Muscle layer of duodenum (tissue), 2 donors: Measurements from ENCODE around the gene ARMH4.

ENCODE experiments used
- H3K27ac ChIP-seq: one replicate; pipeline ENCODE4 v1.7.0; 2013; ENCODE audit warnings: mild to moderate bottlenecking, low read length
- H3K27me3 ChIP-seq: one replicate; pipeline ENCODE4 v1.7.0; 2013; ENCODE audit warnings: low read depth, mild to moderate bottlenecking, control low read depth, low read length
- H3K36me3 ChIP-seq, 2 donors: one replicate each; pipeline ENCODE4 v1.7.0; 2013; ENCODE audit warnings: low read length in 2 of 2, control low read depth in 1 of 2, mild to moderate bottlenecking in 1 of 2; ENCODE audit not compliant: insufficient read depth in 2 of 2, control insufficient read depth in 1 of 2
- H3K4me1 ChIP-seq, 2 donors: one replicate each; pipeline ENCODE4 v1.7.0; 2013; ENCODE audit warnings: low read length in 2 of 2, mild to moderate bottlenecking in 2 of 2, control low read depth in 1 of 2, moderate library complexity in 1 of 2; ENCODE audit not compliant: insufficient read depth in 2 of 2, control insufficient read depth in 1 of 2
- H3K4me3 ChIP-seq, 2 donors: one replicate each; pipeline ENCODE4 v1.7.0; 2013; ENCODE audit warnings: low read length in 2 of 2, low read depth in 1 of 2, mild to moderate bottlenecking in 1 of 2
- H3K9me3 ChIP-seq, 2 donors: one replicate each; pipeline ENCODE4 v1.7.0; 2013; ENCODE audit warnings: low read length in 2 of 2, control low read depth in 1 of 2, mild to moderate bottlenecking in 1 of 2; ENCODE audit not compliant: control insufficient read depth in 1 of 2
- donor health status: healthy.

The ARMH4 gene

DNA sequence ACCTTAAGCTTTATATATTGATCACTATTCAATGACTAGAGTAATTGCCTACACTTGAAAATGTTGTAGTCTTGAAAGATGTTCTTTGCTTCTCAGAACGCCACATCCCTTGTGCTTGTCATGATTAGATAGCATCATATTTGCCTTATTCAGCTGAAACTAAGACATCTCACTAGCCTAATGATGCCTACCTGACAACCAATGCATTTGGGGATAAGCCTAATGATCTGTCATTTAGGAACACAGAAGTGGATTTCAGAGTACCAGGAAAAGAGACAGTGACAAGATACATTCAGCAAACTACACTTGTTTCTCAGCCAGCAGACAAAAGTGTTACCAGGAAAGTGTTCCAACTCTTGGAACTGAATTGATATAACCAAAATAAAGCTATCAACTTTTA is 83.7 kb downstream of the ARMH4 start:
- no peak overlapping the region for H3K27ac ChIP-seq
- H3K4me3 ChIP-seq = no peak overlapping the region
- no peaks in the 10 kb centered on the region for H3K27me3 ChIP-seq
- no peaks in the 10 kb centered on the region for H3K4me1 ChIP-seq
- H3K9me3 ChIP-seq = no peaks in the 10 kb centered on the region
- H3K36me3 ChIP-seq = no peaks in the 10 kb centered on the region

DNA sequence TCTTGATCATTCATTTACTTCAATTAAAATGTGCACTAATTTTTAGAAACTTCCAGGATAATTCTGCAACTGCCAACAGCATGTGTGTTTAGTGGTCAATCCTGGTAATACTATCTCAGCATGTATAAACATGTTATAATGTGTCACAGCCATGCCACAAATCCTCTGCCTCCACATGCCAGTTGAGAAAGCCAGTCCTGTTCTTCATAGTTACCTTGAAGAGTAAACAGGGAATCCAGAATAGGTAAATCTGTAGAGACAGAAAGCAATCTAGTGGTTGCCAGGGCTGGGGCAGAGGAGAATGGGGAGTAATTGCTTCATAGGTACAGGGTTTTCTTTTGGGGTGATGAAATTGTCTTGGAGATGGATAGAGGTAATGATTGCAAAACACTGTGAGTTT is 85.9 kb downstream of the ARMH4 start:
- Histone ChIP-seq H3K4me3 (no peak overlapping the region), H3K27ac (no peak overlapping the region), H3K9me3 (no peaks in the 10 kb centered on the region), H3K27me3 (no peaks in the 10 kb centered on the region), H3K36me3 (no peaks in the 10 kb centered on the region), H3K4me1 (no peaks in the 10 kb centered on the region)

DNA sequence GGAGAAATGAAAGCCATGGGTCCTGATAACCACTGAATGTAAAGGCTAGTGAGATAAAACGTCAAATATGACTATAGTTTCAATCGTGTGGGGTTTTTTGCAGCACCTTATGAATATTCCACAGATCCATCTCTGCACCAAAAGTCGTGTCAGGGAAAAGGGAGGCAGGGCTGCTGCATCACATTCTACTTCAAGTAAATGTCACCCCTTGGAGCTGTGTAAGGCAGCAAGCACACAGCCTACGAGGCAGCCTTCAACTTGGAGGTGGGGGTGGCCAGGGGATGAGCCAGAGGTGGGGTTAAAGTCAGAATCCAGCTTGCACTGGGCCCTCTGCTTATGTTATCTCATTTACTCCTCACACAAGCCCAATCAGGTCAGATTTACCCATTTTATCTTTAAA is 90.4 kb downstream of the ARMH4 start:
- Histone ChIP-seq H3K27me3 (no peaks in the 10 kb centered on the region), H3K4me3 (no peak overlapping the region), H3K27ac (no peak overlapping the region), H3K9me3 (no peaks in the 10 kb centered on the region), H3K4me1 (no peaks in the 10 kb centered on the region), H3K36me3 (no peaks in the 10 kb centered on the region)

DNA sequence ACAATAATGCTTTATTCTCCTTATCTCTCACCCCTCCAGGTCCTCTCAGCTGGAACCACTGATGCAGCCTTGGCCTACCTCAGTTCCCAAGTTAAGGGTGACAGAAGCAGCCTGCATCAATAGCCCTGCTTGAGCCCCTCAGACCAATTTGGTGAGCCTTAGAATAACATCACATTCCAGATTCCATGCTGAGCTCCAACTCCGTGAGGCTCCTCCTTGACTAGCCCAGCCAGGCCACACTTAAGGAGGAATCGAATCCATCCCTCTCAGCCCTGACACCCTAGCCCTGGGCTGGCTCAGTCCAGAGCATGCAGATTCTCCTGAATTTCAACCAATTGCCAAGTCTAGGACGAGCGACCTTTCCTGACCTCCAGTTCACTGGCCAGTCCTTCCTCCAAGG is 91.1 kb downstream of the ARMH4 start:
- Histone ChIP-seq H3K4me3 (no peak overlapping the region), H3K9me3 (no peaks in the 10 kb centered on the region), H3K27ac (no peak overlapping the region), H3K36me3 (no peaks in the 10 kb centered on the region), H3K4me1 (no peaks in the 10 kb centered on the region), H3K27me3 (no peaks in the 10 kb centered on the region)

DNA sequence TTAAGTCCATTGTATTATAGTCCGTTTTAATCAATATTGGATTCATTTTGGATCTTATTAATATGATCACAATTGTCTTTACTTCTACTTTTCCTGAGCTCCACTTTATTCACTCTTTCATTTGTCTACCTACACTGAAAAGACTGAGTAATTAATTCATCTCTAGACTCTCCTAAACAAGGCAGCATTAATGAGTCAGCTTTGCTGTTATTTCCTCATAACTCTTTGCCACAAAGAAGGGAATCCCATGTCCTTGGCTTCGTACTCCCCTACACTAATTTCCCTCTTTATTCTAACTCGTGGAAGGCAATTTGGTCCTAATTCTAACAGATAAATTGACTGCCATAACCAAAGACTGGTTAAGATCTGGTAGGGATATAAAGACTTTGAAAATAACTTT is 91.9 kb downstream of the ARMH4 start:
- H3K9me3 ChIP-seq = no peaks in the 10 kb centered on the region
- H3K27me3 ChIP-seq = no peaks in the 10 kb centered on the region
- no peak overlapping the region for H3K27ac ChIP-seq
- H3K4me1 ChIP-seq = no peaks in the 10 kb centered on the region
- H3K36me3 ChIP-seq = no peaks in the 10 kb centered on the region
- no peak overlapping the region for H3K4me3 ChIP-seq

DNA sequence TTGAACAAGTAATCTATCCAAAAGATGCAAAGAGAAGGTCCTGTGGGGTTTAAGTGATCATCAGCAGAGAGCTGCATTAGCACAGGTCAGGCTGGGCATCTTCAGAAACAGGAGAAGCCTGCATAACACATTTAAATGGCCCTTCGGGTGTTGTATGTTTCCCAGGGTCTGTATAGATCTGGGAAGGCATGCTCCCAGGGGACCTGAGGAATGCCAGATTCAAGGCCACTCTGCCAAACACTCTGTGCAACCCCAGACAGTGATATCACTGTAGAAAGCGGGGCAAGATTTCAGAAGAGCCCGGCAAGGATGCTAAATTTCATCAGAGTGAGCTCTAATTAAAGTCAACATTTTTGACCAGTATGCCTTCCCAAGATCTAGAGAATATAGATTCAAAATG is 92.9 kb downstream of the ARMH4 start:
- H3K9me3 ChIP-seq = no peaks in the 10 kb centered on the region
- no peak overlapping the region for H3K4me3 ChIP-seq
- no peaks in the 10 kb centered on the region for H3K4me1 ChIP-seq
- no peaks in the 10 kb centered on the region for H3K27me3 ChIP-seq
- H3K27ac ChIP-seq = no peak overlapping the region
- no peaks in the 10 kb centered on the region for H3K36me3 ChIP-seq

DNA sequence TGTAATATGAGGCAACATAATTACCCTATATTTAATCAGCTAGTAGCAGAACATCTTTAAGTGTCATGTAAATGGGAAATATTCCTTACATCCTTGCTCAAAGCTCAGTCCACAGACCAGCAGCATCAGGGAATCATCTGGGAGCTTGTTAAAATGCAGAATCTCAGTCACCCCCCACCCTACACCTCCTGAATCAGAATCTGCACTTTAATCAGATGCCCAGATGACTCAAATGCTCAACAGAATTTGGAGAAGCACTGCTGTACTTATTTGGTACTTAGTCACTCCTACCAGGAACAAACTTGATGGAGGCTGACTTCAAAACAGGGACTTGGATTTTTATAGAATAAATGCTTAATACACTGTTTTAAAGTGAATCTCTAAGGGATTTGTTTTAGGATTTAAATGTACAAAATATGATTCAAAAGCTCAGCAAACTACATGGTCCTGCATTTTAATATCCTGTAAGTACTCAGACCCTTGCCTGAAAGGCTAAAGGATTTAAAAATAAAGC is 96.5 kb downstream of the ARMH4 start:
- Histone ChIP-seq H3K4me3 (no peak overlapping the region), H3K27ac (no peak overlapping the region), H3K36me3 (no peaks in the 10 kb centered on the region), H3K9me3 (no peaks in the 10 kb centered on the region), H3K27me3 (no peaks in the 10 kb centered on the region), H3K4me1 (no peaks in the 10 kb centered on the region)

DNA sequence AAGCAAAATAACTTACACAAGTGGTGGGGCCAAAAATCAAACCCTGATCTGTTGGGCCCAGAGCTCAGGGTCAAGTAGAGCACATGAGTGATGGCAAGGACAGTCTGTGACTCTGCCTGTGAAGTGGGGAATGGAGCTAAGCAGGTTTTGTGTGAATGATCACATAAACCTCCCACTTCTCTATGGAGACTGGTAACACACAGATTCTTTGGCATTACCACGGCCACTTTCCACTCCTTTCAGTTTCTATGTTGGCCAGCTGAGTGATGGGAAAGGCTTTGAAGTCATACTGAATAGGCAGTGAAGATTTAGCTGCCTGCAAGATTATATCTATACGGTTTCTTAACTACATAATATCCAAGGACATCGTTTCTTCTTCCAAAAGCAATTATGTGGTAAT is 97.9 kb downstream of the ARMH4 start:
- H3K4me3 ChIP-seq = no peak overlapping the region
- no peak overlapping the region for H3K27ac ChIP-seq
- no peaks in the 10 kb centered on the region for H3K27me3 ChIP-seq
- no peaks in the 10 kb centered on the region for H3K4me1 ChIP-seq
- H3K36me3 ChIP-seq = no peaks in the 10 kb centered on the region
- H3K9me3 ChIP-seq = no peaks in the 10 kb centered on the region

DNA sequence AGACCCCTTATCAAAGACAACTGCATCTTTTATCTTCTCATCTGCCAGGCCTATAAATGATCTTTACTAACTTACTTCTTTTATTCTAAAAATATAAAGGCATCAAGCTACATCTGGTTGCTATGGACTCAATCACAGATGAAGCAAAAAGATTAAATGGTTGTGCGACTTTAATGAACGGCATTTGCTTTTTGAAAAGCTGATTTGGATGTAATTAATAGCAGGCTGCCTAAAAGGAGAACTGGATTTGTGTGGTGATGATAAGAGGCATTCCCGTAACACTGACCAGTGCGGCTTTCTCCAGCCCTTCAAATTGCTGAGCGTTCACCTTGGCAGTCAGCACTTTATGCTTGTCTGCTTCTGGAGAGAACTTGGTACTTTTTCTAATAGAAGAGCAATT is 103.8 kb downstream of the ARMH4 start:
- no peaks in the 10 kb centered on the region for H3K27me3 ChIP-seq
- no peak overlapping the region for H3K4me3 ChIP-seq
- no peaks in the 10 kb centered on the region for H3K36me3 ChIP-seq
- H3K27ac ChIP-seq = no peak overlapping the region
- H3K9me3 ChIP-seq = peaks cover 0 to 5% of the 10 kb centered on the region in 2 donors
- no peaks in the 10 kb centered on the region for H3K4me1 ChIP-seq

DNA sequence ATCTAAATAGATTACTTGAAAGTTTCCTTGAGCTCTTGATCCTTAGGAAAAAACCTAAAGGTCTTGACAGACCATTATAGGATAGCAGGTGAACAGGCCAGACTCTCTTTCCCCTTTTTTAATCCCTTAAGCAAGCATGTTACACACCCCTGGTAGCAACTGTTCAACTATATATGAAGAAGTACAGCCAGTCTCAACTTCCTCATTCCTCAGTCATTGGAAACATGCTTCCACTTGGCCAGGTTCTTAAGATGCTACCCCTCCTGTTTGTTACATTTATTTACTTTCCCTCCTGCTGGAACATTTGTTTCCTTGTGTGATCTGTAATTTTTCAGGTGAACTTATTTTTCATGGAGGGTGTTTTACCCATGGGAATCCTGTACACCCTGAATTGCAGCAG is 124.1 kb downstream of the ARMH4 start:
- H3K4me3 ChIP-seq = no peak overlapping the region
- no peaks in the 10 kb centered on the region for H3K27me3 ChIP-seq
- no peaks in the 10 kb centered on the region for H3K4me1 ChIP-seq
- no peaks in the 10 kb centered on the region for H3K9me3 ChIP-seq
- no peak overlapping the region for H3K27ac ChIP-seq
- no peaks in the 10 kb centered on the region for H3K36me3 ChIP-seq

DNA sequence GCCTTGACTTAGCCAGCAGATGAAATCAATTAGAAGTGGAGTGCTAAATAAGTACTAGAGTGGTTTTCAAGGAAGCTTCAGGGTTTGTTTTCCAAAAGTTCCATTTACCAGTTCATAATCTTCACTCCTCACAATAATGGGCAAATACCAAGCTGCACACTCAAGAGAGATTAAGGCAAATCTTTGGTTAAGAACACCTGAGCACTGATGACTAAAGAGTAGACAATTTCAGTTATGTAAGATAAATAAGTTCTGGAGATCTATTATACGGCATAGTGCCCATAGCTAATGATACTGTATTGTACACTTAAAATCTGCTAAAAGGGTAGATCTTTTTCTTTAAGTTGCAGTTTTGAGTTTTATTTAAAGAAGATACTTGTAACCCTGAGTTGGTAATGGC is 125.0 kb downstream of the ARMH4 start:
- Histone ChIP-seq H3K4me1 (no peaks in the 10 kb centered on the region), H3K36me3 (no peaks in the 10 kb centered on the region), H3K27me3 (no peaks in the 10 kb centered on the region), H3K9me3 (no peaks in the 10 kb centered on the region), H3K4me3 (no peak overlapping the region), H3K27ac (no peak overlapping the region)

DNA sequence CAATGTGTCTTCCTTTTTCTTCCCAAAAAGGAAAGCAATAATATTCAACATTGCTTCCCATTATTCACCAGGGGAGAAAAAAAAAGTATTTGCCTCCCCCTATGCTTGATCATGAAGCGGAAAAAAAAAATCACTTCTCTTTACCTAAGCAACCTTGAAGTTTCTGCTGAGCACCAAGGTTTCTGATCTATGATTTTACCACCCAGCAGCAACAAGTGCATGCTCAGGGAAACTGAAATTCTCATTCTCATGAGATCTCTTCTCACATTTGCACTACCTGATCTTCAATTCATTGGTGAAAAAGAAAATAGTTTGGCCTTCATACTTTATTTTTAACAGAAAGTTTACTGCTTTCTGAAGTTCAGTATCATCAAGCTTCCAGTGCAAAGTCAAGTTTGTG is 125.8 kb downstream of the ARMH4 start:
- H3K4me1 ChIP-seq = no peaks in the 10 kb centered on the region
- no peaks in the 10 kb centered on the region for H3K27me3 ChIP-seq
- H3K27ac ChIP-seq = no peak overlapping the region
- H3K36me3 ChIP-seq = no peaks in the 10 kb centered on the region
- no peaks in the 10 kb centered on the region for H3K9me3 ChIP-seq
- no peak overlapping the region for H3K4me3 ChIP-seq
